NCI-H2081 treated with DMSO at 0.1 percent for 48 hours (cell line): Measurements from ENCODE around the gene ACP4.
"Not testable (repeated sequence)": the region's sequence is repeated elsewhere in the genome, so short reads cannot be mapped to it uniquely, and the experiment has no call there.

Source experiments
- DNase-seq: peaks from one replicate; lab custom pipeline; 2025; lab: John Stamatoyannopoulos, UW

Gene ACP4

DNA sequence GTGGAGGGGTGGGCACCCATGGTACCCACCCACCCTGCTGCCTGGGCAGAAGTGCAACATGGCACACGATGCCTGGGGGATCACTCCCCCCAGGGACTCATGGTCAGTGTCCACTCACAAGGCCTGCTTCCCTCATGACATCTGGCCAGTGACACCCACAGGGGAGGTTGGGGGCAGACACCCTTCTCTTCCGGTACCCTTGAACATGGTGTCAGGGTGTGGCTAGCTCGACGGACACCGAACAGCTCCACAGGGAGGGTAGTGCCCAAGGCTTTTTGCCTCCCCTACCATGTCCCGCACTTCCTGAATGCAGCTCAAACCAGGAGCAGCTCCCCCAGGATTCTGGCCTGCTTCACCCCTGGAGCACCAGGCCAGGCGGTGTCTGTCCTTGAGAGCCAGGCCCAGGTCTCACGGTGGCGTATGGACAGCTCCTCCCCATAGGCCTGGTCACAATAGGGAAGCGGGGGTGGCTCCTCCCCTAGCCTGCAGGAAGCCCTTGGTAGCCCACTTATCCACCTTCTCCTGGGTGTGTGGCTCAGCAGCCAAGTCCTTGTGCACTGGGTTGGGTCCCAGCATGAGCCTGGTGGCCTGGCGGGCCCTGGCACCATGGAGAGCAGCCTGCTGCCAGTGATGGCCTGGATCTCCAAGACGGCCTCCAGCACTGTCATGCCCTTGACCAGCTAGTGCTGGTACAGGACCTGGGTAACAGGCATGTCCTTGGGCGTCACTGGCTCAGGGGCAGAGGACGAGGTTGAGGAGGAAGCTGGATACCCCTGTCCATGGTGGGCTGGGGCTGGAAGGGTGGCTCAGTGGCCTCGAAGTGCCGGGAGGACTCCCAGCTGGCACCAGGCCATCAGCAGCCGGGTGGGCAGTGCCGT is 7.8 kb downstream of the ACP4 start:
- DNase-seq: no peak

DNA sequence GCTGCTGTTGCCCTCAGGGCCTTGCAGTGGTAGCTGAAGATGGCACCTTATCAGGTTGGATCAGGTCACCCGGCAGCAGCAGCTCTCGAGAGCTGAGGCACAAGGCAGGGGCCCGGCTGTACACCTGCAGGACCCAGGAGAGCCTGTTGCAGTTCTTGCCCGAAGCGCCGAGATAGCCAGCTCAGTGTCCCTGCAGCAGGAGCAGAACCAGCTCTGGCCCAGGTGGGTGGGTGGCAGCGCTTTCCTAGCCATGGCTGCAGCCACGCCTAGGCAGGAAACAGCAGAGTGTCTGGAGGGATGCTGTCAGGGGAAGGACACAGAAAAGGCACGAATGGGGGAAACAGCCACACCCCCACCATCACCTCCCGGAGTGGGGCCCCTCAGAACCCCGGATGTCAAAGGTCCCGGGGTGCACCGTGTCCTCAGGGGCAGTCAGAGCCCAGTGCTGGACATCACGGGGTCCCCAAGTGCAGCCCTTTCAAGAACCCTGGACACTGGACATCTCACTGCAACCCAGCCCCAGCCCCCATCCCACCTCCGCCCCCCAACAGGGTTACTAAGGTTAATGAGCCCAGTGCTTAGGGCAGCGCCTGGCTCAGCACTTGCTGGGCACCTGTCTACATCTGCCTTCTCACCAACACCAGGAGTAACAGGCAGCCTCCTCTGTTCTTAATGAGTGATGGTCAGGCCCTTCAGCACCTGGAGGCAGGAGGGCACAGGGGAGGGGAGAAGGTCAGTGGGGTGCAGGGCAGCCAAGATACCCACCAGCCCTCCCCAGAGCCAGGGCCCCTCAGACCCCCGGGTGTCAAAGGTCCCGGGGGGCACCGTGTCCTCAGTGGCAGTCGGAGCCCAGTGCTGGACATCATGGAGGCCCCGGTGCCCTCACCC is 8.7 kb downstream of the ACP4 start:
- no peak for DNase-seq

DNA sequence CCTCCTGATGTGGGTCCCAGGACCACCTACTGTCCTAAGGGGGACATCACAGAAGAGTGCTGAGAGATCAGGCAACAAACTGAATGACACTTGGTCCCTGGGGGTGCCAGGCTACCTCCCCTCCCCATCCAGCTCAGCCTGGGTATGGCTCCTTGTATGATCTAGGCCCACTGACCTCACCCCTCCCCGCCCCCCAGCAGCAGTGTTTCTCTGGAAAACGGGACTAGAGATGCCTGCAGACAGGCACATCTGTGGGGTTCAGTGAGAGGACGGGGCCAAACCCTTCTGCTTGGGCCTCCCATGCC is 9.3 kb downstream of the ACP4 start:
- no peak for DNase-seq

DNA sequence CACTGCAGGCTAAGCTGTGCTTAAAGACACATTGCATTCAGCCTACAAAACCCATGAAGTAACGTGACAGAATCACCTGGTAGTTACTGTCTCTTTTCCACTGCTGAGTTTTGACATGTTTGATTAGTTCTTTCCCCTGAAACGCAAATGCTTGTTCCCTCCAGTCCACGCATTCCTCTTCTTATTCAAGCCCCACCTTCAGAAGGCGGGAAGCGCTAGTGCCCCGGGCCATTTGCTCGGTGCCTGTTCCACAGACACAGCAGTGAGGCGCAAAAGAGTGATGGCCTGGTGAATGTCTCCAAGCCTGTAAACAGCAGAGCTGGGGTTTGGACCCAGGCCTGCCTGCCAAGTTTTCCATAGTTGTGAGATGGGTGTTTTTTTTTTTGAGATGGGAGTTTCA is 10.9 kb downstream of the ACP4 start:
- DNase-seq: no peak

DNA sequence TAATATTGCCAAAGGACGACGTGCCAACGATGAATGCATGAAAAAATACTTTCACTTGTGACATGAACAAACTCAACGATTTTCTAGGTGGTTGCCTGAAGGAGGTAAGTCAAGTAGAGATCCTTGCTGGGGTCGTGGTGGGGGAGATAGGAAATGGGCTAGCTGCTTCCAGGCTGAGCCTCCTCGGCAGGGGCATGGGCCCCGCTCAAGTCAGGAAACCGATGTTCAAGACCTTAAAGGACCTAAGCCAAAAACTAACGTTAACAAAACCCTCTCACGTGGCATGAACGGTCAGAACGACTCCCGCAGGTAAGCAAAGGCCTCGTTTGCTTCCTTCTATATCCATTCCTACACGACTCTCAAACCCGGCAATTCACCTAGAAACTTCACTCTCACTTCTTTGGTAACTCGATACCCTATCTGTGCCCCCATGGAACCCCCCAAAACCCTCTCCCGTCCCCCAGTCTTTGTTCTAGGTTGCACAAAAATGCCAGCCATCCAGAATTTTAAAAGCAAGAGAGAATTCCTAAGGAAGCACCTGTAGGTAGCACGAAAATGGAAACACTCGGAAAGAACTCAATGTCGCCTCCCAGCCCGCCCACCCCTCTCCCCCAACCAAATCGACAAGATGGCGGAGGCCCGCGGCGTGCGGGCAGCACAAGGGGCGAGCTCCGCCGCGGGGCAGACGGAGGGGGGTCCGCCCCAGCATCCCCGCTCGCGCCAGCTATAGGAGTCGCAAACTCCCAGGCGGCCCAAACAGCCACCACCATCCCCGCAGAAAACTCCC is 13.6 kb downstream of the ACP4 start:
- DNase-seq: no peak

DNA sequence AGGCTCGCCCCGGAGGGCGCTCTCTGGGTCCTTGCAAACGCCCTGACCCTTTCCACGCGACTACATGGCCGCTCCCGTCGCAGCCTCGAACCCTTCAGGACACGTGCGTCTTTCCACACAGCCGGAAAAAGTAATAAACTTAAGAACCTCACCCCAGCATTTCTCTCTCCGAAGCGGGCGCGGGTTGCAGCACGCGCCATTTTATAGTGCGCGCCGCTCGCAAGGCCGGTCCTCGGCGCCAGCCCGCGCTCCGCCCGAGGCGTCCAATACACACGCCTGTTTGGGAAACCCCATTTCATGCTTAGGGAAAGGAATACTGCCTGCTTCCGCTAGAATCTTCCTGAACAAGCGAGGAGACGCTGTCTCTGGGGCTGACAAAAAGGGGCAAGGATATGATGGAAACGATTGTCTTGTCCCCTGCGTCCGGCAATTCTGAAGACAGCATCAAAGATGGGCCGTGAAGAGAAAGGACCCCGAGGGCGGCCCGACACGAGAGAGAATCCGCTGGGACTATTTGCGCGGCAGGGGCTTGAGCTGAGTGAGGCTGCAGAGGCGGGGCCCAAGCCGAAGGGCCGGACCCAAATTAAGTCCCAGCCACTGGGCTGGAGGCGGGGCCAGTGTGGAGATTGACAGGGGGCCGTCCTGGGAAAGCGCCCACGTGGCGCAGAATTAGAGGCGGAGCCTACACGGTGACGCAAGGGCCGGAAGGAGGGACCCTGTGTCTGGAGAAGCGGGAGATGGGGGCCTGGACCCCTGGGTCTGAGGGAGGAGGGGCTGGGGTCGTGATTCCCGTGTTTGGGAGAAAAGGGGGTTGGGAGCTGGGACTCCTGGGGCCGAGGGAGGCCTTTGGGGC is 14.4 kb downstream of the ACP4 start:
- DNase-seq: peak; percentile 90

DNA sequence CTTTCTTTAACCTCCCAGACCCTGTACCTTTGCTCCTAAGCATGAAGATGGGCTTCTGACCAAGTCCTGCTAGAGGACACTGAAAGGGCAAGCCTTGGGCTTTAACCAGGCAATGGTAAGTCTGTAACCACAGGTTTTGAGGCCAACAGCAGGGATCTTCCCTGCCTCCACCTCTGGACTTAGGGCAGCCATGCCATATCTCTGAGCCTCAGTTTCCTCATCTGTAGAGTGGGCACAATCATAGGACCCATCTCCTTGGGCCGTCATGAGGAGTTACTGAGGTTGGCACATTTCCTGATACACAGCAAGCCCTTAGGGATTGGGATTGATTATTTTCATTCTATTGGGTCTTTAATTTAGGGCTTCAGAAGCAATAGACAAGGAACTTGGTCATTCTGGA is 18.6 kb downstream of the ACP4 start:
- no peak for DNase-seq

DNA sequence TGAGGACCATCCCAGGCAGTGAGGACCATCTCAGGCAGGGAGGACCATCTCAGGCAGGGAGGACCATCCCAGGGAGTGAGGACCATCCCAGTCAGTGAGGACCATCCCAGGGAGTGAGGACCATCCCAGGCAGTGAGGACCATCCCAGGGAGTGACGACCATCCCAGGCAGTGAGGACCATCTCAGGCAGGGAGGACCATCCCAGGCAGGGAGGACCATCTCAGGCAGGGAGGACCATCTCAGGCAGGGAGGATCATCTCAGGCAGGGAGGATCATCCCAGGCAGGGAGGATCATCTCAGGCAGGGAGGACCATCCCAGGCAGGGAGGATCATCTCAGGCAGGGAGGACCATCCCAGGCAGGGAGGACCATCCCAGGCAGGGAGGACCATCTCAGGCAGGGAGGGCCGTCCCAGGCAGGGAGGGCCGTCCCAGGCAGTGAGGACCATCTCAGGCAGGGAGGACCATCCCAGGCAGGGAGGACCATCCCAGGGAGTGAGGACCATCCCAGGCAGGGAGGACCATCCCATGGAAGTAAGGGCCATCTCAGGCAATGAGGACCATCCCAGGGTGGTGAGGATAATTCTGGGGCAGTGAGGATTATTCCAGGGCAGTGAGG is 21.5 kb downstream of the ACP4 start:
- DNase-seq: not testable (repeated sequence)

DNA sequence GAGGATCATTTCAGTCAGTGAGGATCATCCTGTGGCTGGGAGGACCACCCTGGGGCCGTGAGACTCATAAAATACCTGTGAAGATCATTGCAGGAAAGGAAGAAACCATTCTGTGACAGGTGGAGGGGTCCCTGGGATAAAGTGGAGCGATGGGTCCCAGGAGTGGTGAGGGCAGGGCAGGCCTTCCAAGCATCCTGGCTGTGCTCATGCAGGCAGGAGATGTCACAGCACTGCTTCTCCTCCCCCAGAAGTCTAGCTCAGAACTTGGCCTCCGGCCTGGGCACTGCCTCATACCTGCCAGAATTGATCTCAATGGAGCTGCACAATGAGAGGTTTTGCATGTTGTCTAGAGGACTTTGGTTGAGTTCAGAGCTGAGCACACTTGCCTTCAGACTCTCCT is 22.3 kb downstream of the ACP4 start:
- DNase-seq: no peak

DNA sequence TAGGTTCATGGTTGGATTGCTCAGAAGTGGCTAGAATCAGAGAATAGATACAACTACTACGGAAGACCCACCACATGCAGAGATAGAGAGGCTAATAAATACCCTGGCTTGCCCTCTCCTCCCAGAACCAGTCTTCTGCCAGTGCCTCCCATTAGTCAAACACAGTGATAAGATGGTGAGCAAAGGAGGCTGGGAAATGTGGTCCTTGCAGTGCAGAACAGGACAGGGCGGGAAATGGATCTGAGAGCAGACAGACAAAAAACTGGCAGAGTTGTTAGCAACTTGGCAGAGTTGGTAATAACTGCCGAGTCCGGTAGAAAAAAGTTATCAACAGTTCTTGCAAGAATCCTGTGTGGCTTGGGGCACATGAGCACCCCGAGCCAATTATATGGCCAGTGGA is 24.7 kb downstream of the ACP4 start:
- DNase-seq: no peak

DNA sequence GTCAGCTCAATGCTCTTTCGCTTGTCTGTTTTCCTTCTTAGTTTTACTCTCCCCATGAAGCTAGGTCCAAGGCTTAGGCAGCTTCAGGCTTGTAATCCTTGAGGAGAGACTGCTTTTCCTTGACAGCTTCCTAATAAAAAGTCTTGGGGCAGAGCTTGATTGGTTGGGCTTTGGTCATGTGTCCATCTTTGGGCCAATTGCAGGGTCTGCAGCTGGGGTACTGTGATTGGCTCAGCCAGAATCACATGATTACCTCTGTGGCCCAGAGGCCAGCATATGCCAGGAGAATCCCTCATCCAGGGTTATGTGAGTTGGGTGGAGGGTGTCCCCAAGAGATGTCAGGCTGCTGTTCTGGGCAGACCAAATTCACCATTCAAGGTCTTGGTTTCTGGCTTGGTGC is 25.2 kb downstream of the ACP4 start:
- no peak for DNase-seq

DNA sequence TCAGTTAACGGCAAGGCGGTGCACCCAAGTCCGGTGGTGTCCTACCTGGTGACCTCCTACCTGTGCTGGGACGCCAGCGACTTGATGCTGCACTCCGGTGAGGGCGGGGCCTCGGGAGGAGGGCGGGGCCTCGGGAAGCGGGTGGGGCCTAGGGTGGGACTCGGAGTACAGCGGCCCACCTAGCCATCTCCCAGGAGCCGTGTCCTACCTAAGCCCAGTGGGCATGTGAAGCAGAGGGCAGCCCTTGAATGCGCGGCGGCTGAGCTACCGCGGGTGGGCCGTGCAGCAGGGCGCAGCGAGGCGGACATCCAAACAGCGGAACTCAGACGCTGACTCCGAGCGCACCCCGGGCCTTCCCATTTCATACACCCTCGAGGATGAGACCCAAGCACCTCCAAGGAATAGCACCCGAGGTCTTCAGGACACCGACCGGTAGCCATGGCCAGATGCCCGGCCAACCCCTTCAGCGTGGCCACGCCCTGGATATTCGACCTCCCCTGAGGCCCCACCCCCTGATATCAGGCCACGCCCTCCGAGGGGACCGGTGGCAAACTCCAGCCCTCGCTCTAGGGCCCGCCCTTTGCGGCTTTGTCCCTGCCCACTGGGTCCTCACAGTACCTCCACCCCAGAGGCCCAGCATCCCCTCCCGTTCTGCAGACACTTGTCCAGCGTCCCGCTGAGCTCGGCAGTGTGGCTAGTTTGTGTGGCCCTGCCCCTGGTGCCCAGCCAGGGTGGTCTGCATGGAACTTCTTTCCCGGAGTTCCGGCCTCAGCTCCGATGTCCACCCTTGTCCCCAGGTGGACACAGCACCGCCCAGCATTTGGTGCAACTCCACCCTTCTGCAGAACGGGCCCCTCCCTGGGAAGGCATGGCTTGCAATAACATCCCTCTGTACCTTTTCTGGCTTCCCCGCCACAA is 28.0 kb downstream of the ACP4 start:
- no peak for DNase-seq

DNA sequence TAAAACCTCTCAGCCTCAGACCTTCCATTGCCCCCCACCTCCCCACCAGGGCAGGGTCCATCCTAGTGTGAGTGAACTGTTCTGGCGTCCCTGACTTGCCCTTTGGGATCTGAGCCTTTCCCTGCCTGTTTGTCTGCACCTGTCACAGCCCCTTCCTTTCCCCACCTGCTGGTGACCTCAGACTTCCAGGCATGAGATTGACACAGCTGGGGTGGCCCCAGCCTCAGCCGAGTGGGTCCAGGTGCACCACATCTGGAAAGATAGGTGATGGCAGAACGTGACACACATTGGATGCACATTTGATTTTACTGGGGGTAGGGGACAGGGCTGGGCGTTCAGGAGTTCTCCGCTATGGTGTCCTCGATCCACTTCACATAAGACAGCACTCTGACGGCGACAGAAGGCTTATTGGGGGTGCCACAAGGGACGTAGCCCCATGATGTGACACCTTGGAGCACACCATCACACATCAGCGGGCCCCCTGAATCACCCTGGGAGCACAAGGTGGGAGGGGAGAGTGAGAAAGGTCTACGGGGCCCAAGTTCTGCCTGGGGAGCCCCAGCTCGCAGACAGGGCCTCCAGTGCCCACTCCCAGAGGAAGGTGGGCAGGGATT is 28.8 kb downstream of the ACP4 start:
- no peak for DNase-seq

DNA sequence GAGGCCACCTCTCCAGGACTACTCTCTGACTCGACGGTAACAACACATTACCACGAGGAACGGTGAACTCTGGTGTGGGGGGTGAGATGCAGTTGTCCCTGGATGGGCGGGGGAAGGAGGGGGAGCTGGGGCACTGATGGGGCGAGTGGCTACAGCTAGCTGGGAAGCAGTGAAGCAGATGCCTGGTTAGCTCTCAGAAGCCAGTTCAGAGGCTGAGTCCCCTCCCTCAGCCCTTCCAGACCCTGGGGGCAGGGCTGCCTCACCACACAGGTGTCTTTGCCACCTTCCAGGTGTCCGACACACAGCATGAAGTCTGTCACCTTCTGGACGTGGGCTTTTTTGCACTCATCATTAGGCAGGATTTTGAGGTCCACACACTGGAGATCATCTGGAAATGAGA is 29.4 kb downstream of the ACP4 start:
- no peak for DNase-seq

DNA sequence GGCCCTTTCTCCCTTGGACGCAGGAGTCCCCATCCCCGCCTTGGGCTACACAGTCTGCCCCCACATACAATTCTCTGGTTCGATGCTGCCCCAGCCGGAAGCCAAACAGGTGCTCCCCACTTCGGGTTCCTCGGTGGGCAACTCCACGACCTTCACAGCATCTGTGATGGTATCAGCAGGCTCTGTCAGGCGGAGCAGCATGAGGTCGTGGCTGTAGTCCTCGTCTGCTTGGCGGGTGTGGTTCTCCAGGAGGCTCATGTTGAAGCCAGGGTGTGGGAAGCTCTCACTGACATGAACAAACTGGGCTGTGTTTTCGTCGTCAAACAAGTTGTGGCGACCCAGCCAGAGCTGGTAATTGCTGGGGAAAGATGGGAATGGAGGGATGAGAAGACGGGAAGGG is 29.9 kb downstream of the ACP4 start:
- DNase-seq: no peak

DNA sequence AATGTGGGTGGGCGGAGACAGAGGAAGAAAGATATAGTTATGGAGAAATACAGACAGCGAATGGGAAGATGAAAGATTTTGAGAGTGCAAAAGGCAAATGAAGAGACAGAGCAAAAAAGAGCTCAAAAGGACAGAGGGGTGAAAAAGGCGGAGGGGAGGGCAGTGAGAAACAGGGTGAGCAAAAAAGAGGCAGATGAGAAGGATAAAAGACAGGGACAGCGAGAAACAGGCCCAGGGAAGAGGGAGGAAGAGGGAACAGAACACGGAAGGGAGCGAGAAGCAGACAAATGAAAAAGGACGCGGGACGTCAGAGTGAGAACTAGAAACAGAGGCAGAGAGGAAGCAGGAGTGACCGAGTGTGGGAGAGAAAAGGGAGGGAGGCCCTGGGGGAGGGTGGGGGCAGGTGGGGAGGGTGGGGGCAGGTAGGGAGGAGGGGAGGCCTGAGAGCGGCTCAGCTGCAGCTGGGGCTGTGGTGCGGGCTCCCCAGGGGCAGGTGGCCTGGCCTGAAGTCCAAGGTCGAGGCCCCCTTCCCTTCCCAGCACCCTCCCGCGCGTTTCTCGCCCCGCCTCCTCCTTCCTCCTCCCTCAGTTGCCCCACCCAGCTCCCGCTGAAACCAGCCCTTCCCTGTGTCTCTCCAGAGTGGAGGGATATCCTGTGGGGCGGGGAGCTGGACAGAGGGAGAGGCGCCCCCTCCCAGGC is 30.5 kb downstream of the ACP4 start:
- no peak for DNase-seq

DNA sequence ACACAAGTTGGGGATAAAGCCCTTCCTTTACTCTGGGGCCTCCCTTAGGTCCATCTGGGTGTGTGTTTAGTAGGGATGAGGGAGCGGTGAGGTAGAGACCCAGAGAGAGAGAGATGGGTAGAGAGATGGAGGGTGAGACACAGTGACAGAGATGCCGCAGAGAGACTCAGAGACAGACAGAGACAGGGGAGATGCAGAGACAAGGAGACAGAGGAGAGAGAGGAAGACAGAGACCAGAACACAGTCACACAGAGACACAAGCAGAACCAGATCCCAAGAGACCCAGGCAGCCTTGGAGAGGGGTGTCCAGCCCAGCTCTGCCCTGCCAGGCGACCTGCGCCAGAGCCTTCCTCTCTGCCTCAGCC is 31.0 kb downstream of the ACP4 start:
- no peak for DNase-seq

DNA sequence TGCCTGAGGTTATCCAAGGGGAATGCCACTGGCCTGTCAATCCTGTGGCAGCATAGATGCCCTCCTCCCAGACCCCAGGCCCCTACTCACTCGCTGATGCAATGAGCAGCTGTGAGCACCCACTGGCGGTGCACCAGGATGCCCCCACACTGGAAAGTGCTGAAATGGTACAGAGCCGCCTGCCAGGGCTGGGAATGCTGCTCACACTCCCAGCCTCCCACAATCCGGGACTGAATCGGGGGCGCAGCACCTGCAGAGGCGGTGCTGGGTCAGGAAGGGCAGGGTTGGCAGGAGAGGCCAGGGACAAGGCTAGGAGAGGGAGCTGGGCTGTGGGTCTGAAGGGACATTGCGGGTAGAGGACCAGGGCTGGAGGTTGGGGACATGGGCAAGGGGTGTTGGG is 31.4 kb downstream of the ACP4 start:
- DNase-seq: no peak

DNA sequence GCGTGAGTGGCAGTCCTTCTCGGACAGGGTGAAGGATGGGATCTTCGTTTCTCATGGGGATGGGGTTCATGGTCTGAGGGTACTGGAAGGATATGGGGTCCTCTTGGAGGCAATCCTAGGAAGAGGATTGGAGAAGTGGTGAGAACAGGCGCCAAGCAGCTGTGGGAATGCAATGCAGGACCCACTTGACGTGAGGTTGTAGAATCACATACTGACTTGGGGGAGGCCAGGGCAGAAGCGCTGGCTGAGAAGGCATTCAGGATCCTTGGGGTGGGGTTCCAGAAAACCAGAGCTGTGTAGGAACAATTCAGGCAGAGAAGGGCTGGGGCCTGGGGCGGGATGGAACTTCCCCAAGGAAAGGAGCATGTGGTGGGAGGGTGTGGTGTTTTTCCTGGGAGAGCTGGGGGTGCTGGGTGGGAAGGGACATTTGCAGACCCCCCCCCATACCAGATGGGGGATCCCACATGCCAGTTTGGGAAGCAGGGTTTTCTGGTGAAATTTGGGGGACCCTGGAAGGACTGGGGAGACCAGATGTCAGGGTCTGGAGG is 32.5 kb downstream of the ACP4 start:
- DNase-seq: no peak
